Omental fat pad (tissue), 4 donors: ENCODE data around the gene ALDOB. TPM values are rescaled to one million over a fixed set of nuclear protein-coding genes. Genes with fewer than 3 reads are reported as not detected.
"Not testable (repeated sequence)": the region's sequence is repeated elsewhere in the genome, so short reads cannot be mapped to it uniquely, and the experiment has no call there.

Experiments used
- ATAC-seq: fragments of 150-250 bp; one replicate; pipeline ENCODE4 v1.9.1; 2016; ENCODE audit warnings: mild to moderate bottlenecking, moderate library complexity; ENCODE audit not compliant: low FRiP score
- DNase-seq: peaks from one replicate; pipeline ENCODE4 v3.0.0-alpha.2; 2019; ENCODE audit warnings: low spot score
- CTCF ChIP-seq, 3 donors: fragments of 450-650 bp; IDR thresholded peaks; one replicate each; pipeline ENCODE4 v1.5.1; 2016 to 2017; ENCODE audit warnings: antibody characterized with exemption in 3 of 3, mild to moderate bottlenecking in 3 of 3, moderate library complexity in 2 of 3
- total RNA-seq, 4 donors: library from RNA; depleted of rRNA; stranded (reverse); fragments of >200 nt; gene quantifications; one replicate each; pipeline ENCODE4 v1.1.0, GENCODE V29; 2016

Gene ALDOB
- total RNA-seq, 4 donors from 2014 or later = 0.38 TPM; not detected in 3

- ATAC-seq (no peak), DNase-seq (no peak)
- TF ChIP-seq CTCF (IDR thresholded peaks at IDR 0.05) = no peak
Measured at GRCh38 chr9:101397746-101398067, 37.9 kb downstream of the ALDOB start.

DNA sequence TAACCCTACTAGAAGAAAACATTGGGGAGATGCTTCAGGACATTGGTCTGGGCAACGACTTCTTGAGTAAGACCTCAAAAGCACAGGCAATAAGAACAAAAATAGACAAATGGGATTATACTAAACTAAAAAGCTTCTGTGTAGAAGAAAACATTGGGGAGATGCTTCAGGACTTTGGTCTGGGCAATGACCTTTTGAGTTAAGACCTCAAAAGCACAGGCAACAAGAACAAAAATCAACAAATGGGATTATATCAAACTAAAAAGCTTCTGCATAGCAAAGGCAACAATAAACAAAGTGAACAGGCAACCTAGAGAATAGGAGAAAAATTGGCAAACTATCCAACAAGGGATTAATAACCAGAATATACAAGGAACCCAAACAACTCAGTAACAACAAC is 40.9 kb downstream of the ALDOB start:
- no peak for ATAC-seq
- TF ChIP-seq CTCF (IDR thresholded peaks at IDR 0.05) = no peak
- DNase-seq = no peak

- TF ChIP-seq CTCF (IDR thresholded peaks at IDR 0.05) = no peak
- ATAC-seq (no peak), DNase-seq (no peak)
Measured at GRCh38 chr9:101393135-101393534, 42.4 kb downstream of the ALDOB start.

- no peak for DNase-seq
- ATAC-seq = no peak
- TF ChIP-seq CTCF (IDR thresholded peaks at IDR 0.05) = no peak
Measured at GRCh38 chr9:101388507-101388993, 47.0 kb downstream of the ALDOB start.

- DNase-seq (no peak), ATAC-seq (no peak)
- TF ChIP-seq CTCF (IDR thresholded peaks at IDR 0.05) = no peak
Measured at GRCh38 chr9:101387871-101388506, 47.6 kb downstream of the ALDOB start.

GRCh38 chr9:101384873-101385536 is 50.6 kb downstream of the ALDOB start, which contains the start of gene BAAT:
BAAT (minus strand) TSS chr9:101385006; CDS start chr9:101371404, 13,602 bp downstream.
- ATAC-seq = not testable (repeated sequence)

DNA sequence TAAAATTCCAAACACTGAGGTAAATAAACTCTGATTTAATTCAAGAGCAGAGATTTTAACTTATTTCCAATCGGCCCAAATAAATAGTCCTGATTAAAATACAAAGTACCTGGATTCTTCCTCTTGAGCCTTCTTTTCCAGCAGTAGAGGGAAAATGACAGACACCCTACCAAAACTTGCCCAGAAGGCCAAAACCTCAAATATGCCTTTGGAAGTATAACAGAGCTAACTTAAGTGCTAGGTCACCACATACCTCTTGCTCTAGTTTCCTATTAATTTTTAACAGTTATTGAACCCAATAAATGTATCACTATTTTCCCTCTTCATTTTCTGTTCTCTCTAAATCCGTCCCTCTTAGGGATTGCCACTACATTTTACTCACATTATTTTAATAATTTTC is 52.2 kb downstream of the ALDOB start:
- TF ChIP-seq CTCF (IDR thresholded peaks at IDR 0.05) = no peak
- ATAC-seq (no peak), DNase-seq (no peak)

More at GRCh38 chr9:101384873-101385536, 50.6 kb downstream of the ALDOB start, which contains the start of gene BAAT:
- not testable (repeated sequence) for DNase-seq
